Skeletal muscle satellite cell (primary cell): ENCODE measurements around the gene OR2F2.

Experiments used
- H3K27me3 ChIP-seq: 2 replicates; pipeline ENCODE4 v1.7.0; 2013; ENCODE audit warnings: low read length; ENCODE audit not compliant: control insufficient read depth, insufficient read depth
- H3K36me3 ChIP-seq: 2 replicates; pipeline ENCODE4 v1.7.0; 2013; ENCODE audit warnings: mild to moderate bottlenecking, control low read depth, low read length; ENCODE audit not compliant: insufficient read depth
- H3K4me1 ChIP-seq: 2 replicates; pipeline ENCODE4 v1.7.0; 2013; ENCODE audit warnings: low read length; ENCODE audit not compliant: control insufficient read depth, insufficient read depth
- H3K4me2 ChIP-seq: 2 replicates; pipeline ENCODE4 v1.7.0; 2013; ENCODE audit warnings: mild to moderate bottlenecking, low read length
- H3K4me3 ChIP-seq: 2 replicates; pipeline ENCODE4 v1.7.0; 2013; ENCODE audit warnings: low read length
- H3K9ac ChIP-seq: 2 replicates; pipeline ENCODE4 v1.7.0; 2013; ENCODE audit warnings: mild to moderate bottlenecking, low read depth, low read length, moderate library complexity
- H3K9me3 ChIP-seq: replicated peaks from 2 replicates; pipeline ENCODE4 v1.7.0; 2013; ENCODE audit warnings: mild to moderate bottlenecking, control low read depth, low read length

OR2F2 gene

DNA sequence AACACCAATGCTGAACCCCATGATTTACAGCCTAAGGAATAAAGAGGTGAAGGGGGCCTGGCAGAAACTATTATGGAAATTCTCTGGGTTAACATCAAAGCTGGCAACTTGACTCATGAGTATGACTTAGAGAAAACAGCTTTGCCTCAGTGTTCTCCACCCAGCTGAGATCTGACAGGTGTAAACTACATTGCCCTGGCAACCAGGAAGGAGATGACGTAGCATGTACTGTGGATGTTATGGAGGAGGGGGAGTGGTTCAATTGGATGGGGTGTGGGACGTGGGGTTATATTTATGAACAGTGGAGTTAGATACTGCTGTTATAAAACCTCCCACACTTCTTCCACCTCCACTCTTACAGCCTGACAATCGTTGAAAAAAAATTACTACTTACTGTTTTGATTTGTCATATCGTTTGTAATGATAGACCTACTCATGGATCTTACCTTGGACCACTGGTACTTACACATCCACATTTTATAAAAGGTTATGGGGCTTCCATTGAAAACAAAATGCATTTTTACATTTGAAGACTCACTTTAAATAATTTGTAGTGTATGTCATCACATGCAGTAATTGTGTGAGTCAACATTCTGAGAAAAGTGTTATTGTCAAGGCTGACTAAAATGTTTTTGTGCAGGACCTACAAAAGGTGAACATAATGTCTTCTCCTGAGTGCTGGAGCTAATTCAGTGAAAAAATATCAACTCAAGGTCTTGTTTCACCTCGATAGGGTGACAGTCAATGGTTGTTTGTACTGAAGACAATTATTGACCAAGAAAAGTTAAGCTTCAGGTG is 26.0 kb downstream of the OR2F2 start:
- Histone ChIP-seq H3K36me3 (no peaks in the 10 kb centered on the region), H3K4me1 (no peaks in the 10 kb centered on the region), H3K4me3 (no peak overlapping the region), H3K9ac (no peak overlapping the region), H3K9me3 (no peaks in the 10 kb centered on the region), H3K27me3 (no peaks in the 10 kb centered on the region), H3K4me2 (no peak overlapping the region)

DNA sequence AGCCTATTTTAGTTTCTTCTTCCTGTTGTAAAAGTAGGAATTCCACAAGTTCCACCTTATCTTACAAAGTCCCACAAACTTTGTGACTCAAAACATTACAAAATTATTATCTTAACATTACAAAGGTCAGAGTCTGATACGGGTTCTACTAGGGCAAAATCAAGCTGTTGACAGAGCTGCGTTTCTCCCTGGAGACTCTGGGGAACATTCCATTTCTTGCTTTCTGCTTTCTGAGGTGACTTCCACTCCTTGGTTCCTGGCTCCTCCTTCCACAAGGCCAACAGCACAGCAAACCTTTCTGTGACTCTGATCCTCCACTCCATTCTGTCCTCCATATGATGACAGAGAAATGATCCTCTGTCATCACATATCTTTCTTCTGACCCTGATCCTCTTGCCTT is 30.2 kb downstream of the OR2F2 start:
- no peaks in the 10 kb centered on the region for H3K27me3 ChIP-seq
- H3K4me3 ChIP-seq, result no peak overlapping the region

DNA sequence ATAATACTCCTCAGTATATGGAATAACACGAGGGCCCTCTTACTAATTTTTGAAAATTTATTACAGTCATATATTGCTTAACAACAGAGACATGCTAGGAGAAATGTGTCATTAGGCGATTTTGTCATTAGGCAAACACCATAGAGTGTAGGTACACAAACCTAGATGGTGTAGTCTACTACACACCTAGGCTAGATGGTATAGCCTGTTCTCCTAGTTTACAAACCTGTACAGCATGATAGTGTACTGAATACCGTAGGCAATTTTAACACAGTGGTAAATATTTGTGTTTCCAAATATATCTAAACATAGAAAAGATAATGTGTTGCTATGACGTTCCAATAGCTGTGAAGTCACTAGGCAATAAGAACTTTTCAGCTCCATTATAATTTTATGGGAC is 32.4 kb downstream of the OR2F2 start:
- no peak overlapping the region for H3K9ac ChIP-seq
- no peaks in the 10 kb centered on the region for H3K36me3 ChIP-seq
- no peaks in the 10 kb centered on the region for H3K27me3 ChIP-seq
- no peak overlapping the region for H3K4me2 ChIP-seq
- no peaks in the 10 kb centered on the region for H3K4me1 ChIP-seq
- no peak overlapping the region for H3K4me3 ChIP-seq
- H3K9me3 ChIP-seq, result no peaks in the 10 kb centered on the region

More for the DNA sequence above, 30.2 kb downstream of the OR2F2 start:
- no peak overlapping the region for H3K4me2 ChIP-seq
- no peaks in the 10 kb centered on the region for H3K9me3 ChIP-seq
- no peaks in the 10 kb centered on the region for H3K36me3 ChIP-seq
- H3K9ac ChIP-seq, result no peak overlapping the region
- no peaks in the 10 kb centered on the region for H3K4me1 ChIP-seq

DNA sequence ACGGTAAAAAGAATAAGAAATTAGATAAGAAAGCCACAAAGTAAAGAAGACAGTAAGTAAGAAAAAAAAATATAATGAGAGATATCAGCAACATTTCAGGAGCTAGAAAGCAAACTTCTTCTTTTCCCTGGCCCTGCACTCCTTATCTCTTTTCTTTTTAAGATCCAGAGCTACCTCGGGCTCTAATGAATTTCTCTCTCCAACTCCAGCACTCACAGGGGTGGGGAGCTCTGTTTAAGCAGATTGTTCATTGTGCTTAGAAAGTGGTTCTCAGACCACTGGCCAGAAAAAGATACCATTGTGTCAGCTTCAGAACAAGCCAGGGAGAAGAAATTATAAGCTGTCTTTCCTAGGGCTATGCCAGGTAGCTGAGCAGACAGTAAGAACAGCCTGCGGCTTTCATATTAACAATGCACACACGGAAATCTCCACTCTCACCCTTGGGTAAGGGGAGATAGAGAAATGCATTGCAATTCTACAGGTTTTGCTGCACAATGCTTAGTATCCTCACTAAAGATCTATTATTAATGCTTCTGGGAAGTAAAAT is 38.9 kb downstream of the OR2F2 start:
- no peak overlapping the region for H3K4me3 ChIP-seq
- H3K36me3 ChIP-seq, result no peaks in the 10 kb centered on the region
- H3K27me3 ChIP-seq, result no peaks in the 10 kb centered on the region
- H3K4me2 ChIP-seq, result no peak overlapping the region
- no peaks in the 10 kb centered on the region for H3K9me3 ChIP-seq
- no peak overlapping the region for H3K9ac ChIP-seq
- peaks cover 7% of the 10 kb centered on the region for H3K4me1 ChIP-seq

DNA sequence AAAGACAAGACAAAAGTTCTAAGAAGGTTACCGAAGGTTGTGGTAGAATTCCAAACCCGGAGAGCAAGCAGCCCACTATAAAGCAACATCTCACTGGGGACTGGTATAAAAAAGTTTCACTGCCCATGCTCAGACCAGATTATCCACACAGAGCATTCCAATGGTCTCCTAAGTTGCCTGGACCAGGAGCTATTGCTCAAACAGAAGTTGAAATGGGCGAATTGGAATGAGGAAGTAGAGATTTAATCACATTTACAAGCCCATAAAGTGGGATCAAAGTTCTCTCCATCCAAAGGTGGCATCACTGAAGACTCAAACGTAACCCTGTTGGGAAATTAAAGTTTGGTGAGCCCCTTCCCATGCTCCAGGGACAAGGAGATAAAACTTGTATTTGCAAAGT is 39.4 kb downstream of the OR2F2 start:
- H3K9me3 ChIP-seq, result no peaks in the 10 kb centered on the region
- H3K36me3 ChIP-seq, result no peaks in the 10 kb centered on the region
- peaks cover 11% of the 10 kb centered on the region for H3K4me1 ChIP-seq
- no peak overlapping the region for H3K9ac ChIP-seq
- H3K27me3 ChIP-seq, result no peaks in the 10 kb centered on the region
- no peak overlapping the region for H3K4me3 ChIP-seq
- no peak overlapping the region for H3K4me2 ChIP-seq

DNA sequence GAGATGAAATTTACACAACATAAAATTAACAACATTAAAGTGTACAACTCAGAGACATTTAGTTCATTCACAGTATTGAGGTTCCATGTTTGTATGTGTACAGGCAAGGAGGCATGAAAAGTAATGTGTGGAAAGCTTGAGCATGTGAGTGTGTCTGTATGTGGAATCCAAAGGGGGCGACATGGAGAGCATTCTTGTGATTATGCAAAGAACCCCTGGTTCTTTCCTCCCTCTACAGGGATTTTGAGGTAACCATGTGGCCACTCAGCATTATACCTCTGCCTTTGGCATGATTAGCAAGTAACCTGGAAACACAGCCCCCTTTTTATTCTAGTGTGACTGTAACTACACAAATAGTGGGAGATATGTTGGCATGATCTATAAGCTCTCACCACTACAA is 40.6 kb downstream of the OR2F2 start:
- H3K4me3 ChIP-seq, result no peak overlapping the region
- no peaks in the 10 kb centered on the region for H3K27me3 ChIP-seq
- H3K4me2 ChIP-seq, result no peak overlapping the region
- H3K36me3 ChIP-seq, result no peaks in the 10 kb centered on the region
- H3K9me3 ChIP-seq, result no peaks in the 10 kb centered on the region
- H3K9ac ChIP-seq, result no peak overlapping the region
- H3K4me1 ChIP-seq, result peaks cover 23% of the 10 kb centered on the region

DNA sequence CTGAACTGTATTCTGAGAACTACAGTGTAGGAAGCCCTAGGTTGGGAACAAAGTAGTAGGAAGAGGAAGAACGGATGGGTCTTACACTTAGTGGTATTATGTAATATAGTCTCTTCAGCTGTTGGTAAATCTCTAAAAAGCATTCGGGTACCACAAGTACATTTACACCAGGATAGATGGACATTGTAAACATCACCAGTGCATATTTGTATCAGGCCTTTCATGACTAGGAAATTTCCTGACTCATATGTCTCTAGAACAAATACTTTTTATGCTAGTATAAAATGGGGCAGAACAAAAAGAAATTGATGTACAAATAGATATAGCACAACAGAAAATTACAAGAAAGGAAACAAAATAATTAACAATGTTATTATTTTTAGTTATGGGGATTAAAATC is 43.6 kb downstream of the OR2F2 start:
- Histone ChIP-seq H3K9ac (peak overlapping the region; percentile 45), H3K27me3 (no peaks in the 10 kb centered on the region), H3K4me1 (peaks cover 26% of the 10 kb centered on the region), H3K9me3 (no peaks in the 10 kb centered on the region), H3K4me3 (no peak overlapping the region), H3K4me2 (peak overlapping the region; percentile 41), H3K36me3 (no peaks in the 10 kb centered on the region)

DNA sequence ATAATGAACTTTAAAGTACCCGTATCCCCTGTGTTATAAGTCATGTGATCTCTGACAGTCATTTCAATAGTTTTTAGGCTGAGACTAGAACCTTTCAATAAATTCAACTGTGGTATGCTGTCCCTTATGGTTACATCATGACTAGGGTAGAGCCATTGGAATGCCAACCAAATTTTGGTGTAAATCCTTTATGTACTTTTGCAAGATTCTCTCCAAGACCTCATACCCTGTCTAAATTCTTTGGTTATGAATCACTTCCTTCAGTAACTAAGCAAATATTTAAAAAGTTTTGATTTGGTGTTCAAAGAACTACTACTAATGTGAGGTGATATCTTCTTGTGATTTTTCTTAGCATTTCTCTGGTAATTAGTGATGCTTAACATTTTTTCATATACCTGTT is 44.3 kb downstream of the OR2F2 start:
- H3K36me3 ChIP-seq, result no peaks in the 10 kb centered on the region
- no peaks in the 10 kb centered on the region for H3K9me3 ChIP-seq
- H3K4me2 ChIP-seq, result peak overlapping the region; percentile 41
- H3K4me1 ChIP-seq, result peaks cover 26% of the 10 kb centered on the region
- H3K4me3 ChIP-seq, result no peak overlapping the region
- H3K27me3 ChIP-seq, result no peaks in the 10 kb centered on the region
- H3K9ac ChIP-seq, result peak overlapping the region; percentile 45

DNA sequence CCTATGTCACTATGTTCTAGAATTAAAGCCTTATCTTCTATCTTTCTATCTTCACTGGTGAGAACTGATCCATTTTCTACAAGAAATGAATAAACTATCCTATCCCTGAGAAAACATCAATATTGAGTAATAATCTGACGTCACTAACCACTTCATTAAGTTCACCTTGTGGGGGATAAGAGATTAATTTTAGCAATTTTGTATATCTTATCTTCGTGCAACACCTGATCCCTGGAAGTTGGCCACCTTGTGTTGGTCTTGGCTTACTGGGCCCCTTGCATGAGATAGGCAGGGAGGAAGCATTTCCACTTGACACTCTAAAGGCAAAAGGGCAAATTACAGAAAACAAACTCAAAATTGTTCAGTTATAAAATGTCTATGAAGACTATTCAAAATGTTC is 45.0 kb downstream of the OR2F2 start:
- H3K4me2 ChIP-seq, result no peak overlapping the region
- no peaks in the 10 kb centered on the region for H3K27me3 ChIP-seq
- peak overlapping the region; percentile 39 for H3K9ac ChIP-seq
- no peaks in the 10 kb centered on the region for H3K36me3 ChIP-seq
- H3K4me1 ChIP-seq, result peaks cover 26% of the 10 kb centered on the region
- no peak overlapping the region for H3K4me3 ChIP-seq
- H3K9me3 ChIP-seq, result no peaks in the 10 kb centered on the region

DNA sequence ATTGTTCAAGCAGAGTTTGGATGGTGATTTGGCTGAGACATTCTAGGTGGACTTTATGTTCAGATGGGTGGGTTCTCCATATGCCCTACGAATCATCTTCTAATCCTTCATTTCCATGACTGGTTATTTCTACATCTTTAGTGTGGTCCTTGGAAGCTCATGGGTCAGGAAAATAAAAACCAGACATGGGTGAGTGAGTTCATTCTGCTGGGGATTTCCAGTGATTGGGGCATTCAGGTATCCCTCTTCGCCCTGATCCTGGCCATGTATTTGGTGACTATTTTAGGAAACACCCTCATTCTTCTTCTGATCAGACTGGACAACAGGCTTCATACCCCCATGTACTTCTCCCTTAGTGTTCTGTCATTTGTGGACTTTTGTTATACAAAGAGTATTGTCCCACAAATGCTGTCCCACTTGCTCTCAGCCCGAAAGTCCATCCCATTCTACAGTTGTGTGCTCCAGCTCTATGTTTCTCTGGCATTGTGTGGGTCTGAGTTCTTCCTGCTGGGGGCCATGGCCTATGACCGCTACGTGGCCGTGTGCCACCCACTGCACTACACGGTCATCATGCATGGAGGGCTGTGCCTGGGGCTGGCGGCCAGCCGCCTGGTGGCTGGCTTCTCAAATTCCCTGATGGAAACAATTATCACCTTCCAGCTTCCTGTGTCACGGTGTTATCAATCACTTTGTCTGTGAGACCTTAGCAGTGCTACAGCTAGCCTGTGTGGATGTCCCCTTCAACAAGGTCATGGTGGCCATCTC is 45.9 kb downstream of the OR2F2 start:
- Histone ChIP-seq H3K4me2 (no peak overlapping the region), H3K9me3 (no peaks in the 10 kb centered on the region)

DNA sequence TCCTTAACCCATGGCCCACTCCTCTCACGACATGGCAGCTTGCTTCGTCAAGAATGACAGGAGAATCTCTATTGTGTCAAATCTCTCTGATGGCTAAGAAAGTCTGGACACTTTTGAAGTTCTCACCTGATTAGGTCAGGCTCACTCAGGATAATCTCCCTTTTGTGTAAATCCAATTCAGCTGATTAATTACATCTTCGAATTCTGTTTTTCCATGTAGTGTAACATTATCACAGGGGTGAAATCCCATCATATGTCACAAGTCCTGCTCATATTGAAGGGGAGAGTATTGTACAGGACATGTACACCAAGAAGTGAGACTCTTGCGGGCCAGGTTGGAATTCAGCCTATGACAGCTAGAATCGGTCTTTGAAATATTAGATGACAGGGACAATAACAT is 48.9 kb downstream of the OR2F2 start:
- Histone ChIP-seq H3K4me2 (no peak overlapping the region), H3K36me3 (no peaks in the 10 kb centered on the region), H3K4me3 (no peak overlapping the region), H3K9me3 (no peaks in the 10 kb centered on the region), H3K27me3 (no peaks in the 10 kb centered on the region), H3K9ac (no peak overlapping the region), H3K4me1 (peaks cover 22% of the 10 kb centered on the region)

More for the DNA sequence above, 45.9 kb downstream of the OR2F2 start:
- Histone ChIP-seq H3K36me3 (no peaks in the 10 kb centered on the region), H3K4me1 (peaks cover 26% of the 10 kb centered on the region), H3K4me3 (no peak overlapping the region), H3K27me3 (no peaks in the 10 kb centered on the region), H3K9ac (no peak overlapping the region)
